OCI-LY3 (cell line): Measurements from ENCODE around the gene TUBA3D.
"Not testable (repeated sequence)": the region's sequence is repeated elsewhere in the genome, so short reads cannot be mapped to it uniquely, and the experiment has no call there.

Source experiments
- EZH2phosphoT487 ChIP-seq: fragments of 200-600 bp; shearing (Covaris generic); IDR thresholded peaks from 2 replicates; pipeline ENCODE4 v1.6.1; 2018; ENCODE audit warnings: antibody characterized with exemption, mixed run types, low read depth
- TF ChIP-seq, protein P1 (sequence below): fragments of 200-600, 300-600 bp; sonication (generic); IDR thresholded peaks from 2 replicates; pipeline ENCODE4 v1.5.1; 2014; ENCODE audit warnings: antibody characterized with exemption, low read length, low read depth

DNA sequence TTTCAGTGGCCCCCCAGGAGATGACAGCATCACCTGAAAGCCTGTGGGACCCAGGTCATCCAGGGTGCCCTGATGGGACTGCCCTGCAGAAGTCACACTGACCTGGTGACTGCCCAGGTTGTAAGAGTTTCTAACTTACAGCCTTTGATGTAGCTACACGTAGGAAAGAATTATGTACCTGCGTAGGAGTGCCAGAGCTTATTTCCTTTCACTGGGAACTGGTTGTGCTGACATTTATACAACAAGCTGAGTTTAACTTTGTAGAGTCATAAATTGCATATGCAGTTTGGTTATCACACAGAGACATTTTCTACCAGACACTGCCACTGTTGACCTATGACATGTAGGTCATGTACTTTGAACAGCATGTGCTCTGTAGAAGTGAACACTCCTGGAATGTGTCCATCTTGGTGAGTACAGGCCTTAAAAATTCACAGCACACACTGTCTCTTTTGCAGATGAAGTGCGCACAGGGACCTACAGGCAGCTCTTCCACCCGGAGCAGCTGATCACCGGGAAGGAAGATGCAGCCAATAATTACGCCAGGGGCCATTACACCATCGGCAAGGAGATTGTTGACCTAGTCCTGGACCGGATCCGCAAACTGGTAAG, 3.0 kb downstream of the TUBA3D start:
- TF ChIP-seq, protein P1, sequence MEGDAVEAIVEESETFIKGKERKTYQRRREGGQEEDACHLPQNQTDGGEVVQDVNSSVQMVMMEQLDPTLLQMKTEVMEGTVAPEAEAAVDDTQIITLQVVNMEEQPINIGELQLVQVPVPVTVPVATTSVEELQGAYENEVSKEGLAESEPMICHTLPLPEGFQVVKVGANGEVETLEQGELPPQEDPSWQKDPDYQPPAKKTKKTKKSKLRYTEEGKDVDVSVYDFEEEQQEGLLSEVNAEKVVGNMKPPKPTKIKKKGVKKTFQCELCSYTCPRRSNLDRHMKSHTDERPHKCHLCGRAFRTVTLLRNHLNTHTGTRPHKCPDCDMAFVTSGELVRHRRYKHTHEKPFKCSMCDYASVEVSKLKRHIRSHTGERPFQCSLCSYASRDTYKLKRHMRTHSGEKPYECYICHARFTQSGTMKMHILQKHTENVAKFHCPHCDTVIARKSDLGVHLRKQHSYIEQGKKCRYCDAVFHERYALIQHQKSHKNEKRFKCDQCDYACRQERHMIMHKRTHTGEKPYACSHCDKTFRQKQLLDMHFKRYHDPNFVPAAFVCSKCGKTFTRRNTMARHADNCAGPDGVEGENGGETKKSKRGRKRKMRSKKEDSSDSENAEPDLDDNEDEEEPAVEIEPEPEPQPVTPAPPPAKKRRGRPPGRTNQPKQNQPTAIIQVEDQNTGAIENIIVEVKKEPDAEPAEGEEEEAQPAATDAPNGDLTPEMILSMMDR = not testable (repeated sequence)
- not testable (repeated sequence) for TF ChIP-seq EZH2phosphoT487
